IMR-90 (cell line): Measurements from ENCODE around the gene PON2. TPM values are rescaled to one million over a fixed set of nuclear protein-coding genes. Genes with fewer than 3 reads are reported as not detected.

Experiments used
- ATAC-seq: fragments of 200-7000 bp; cut with Tn5 transposase; 2 replicates; pipeline ENCODE4 v1.9.1; 2020; ENCODE audit warnings: low read depth, mild to moderate bottlenecking, moderate library complexity
- BruUV-seq: library from RNA; stranded (reverse); fragments of 400-500 nt; replicated peaks from 2 replicates; lab custom pipeline; 2021; lab: Mats Ljungman, UMichigan
- CTCF ChIA-PET: fragments of 300-600 bp; formaldehyde crosslinking; extraction: SDS; loops from one replicate; lab custom pipeline; 2021; ENCODE audit warnings: antibody characterized with exemption; lab: Yijun Ruan, JAX
- POLR2A ChIA-PET: fragments of 300-600 bp; sonication (Branson Sonifier 250); formaldehyde crosslinking; loops from one replicate; lab custom pipeline; 2022; ENCODE audit warnings: antibody characterized with exemption; ENCODE audit not compliant: unreplicated experiment; lab: Charles Lee
- DNase-seq: peaks from one replicate; pipeline ENCODE4 v3.0.0; 2013
- H2AFZ ChIP-seq: replicated peaks from 2 replicates; pipeline ENCODE3; 2013; ENCODE audit warnings: low read length, mild to moderate bottlenecking; ENCODE audit not compliant: poor library complexity
- H2AK5ac ChIP-seq: 2 replicates; pipeline ENCODE4 v1.6.1; 2013; ENCODE audit warnings: low read depth, low read length, inconsistent platforms
- H2AK9ac ChIP-seq: replicated peaks from 2 replicates; pipeline ENCODE3; 2013; ENCODE audit warnings: mild to moderate bottlenecking, low read depth, low read length, moderate library complexity; ENCODE audit not compliant: poor library complexity
- H2BK120ac ChIP-seq: 2 replicates; pipeline ENCODE4 v1.6.1; 2013; ENCODE audit warnings: low read depth, low read length, inconsistent platforms
- H2BK15ac ChIP-seq: 3 replicates; pipeline ENCODE4 v1.6.1; 2013; ENCODE audit warnings: low read depth, low read length, inconsistent platforms
- H2BK20ac ChIP-seq: 2 replicates; pipeline ENCODE4 v1.6.1; 2013; ENCODE audit warnings: low read depth, mild to moderate bottlenecking, inconsistent platforms, low read length, moderate library complexity
- H2BK5ac ChIP-seq: 2 replicates; pipeline ENCODE4 v1.6.1; 2013; ENCODE audit warnings: mild to moderate bottlenecking, low read depth, low read length, inconsistent platforms; ENCODE audit not compliant: poor library complexity, severe bottlenecking
- H3K14ac ChIP-seq: replicated peaks from 2 replicates; pipeline ENCODE4 v1.6.1; 2013; ENCODE audit warnings: low read depth, low read length, inconsistent platforms
- H3K18ac ChIP-seq: 2 replicates; pipeline ENCODE4 v1.6.1; 2013; ENCODE audit warnings: low read depth, low read length, control low read depth
- H3K23ac ChIP-seq: 2 replicates; pipeline ENCODE4 v1.6.1; 2013; ENCODE audit warnings: low read depth, low read length, inconsistent platforms
- H3K27ac ChIP-seq: 2 replicates; pipeline ENCODE4 v1.5.1; 2013; ENCODE audit warnings: mild to moderate bottlenecking, control low read depth, low read length; ENCODE audit not compliant: insufficient read depth
- H3K27me3 ChIP-seq: 2 replicates; pipeline ENCODE4 v1.6.1; 2013; ENCODE audit warnings: low read length; ENCODE audit not compliant: control insufficient read depth, insufficient read depth
- H3K36me3 ChIP-seq: 2 replicates; pipeline ENCODE4 v1.6.1; 2013; ENCODE audit warnings: low read length, mixed read lengths; ENCODE audit not compliant: control insufficient read depth, insufficient read depth
- H3K4ac ChIP-seq: 2 replicates; pipeline ENCODE4 v1.6.1; 2013; ENCODE audit warnings: low read depth, low read length, inconsistent platforms
- H3K4me1 ChIP-seq: 2 replicates; pipeline ENCODE4 v1.6.1; 2013; ENCODE audit warnings: low read length, mixed read lengths; ENCODE audit not compliant: control insufficient read depth, insufficient read depth
- H3K4me2 ChIP-seq: 2 replicates; pipeline ENCODE4 v1.6.1; 2013; ENCODE audit warnings: low read depth, mild to moderate bottlenecking, control low read depth, low read length, moderate library complexity
- H3K4me3 ChIP-seq: 2 replicates; pipeline ENCODE4 v1.5.1; 2013; ENCODE audit warnings: low read depth, mild to moderate bottlenecking, control low read depth, low read length, moderate library complexity; ENCODE audit not compliant: insufficient read depth
- H3K56ac ChIP-seq: 2 replicates; pipeline ENCODE4 v1.6.1; 2013; ENCODE audit warnings: low read length, inconsistent platforms; ENCODE audit not compliant: insufficient read depth; ENCODE audit errors: extremely low read depth
- H3K79me1 ChIP-seq, 2 experiments: 2 replicates each; pipeline ENCODE4 v1.6.1; 2013; ENCODE audit warnings: low read length in 2 of 2, inconsistent platforms in 1 of 2, low read depth in 1 of 2
- H3K9ac ChIP-seq: 2 replicates; pipeline ENCODE4 v1.6.1; 2013; ENCODE audit warnings: low read depth, low read length, control low read depth
- H3K9me1 ChIP-seq: 2 replicates; pipeline ENCODE4 v1.6.1; 2013; ENCODE audit warnings: low read length, inconsistent platforms; ENCODE audit not compliant: insufficient read depth
- H3K9me3 ChIP-seq: 2 replicates; pipeline ENCODE4 v1.6.1; 2013; ENCODE audit warnings: low read length; ENCODE audit not compliant: control insufficient read depth, insufficient read depth
- H4K20me1 ChIP-seq: 2 replicates; pipeline ENCODE4 v1.6.1; 2013; ENCODE audit warnings: low read length, inconsistent platforms; ENCODE audit not compliant: insufficient read depth
- H4K5ac ChIP-seq: 2 replicates; pipeline ENCODE4 v1.6.1; 2013; ENCODE audit warnings: mild to moderate bottlenecking, low read depth, low read length, control low read depth
- H4K8ac ChIP-seq, 2 experiments: 2 replicates each; pipeline ENCODE4 v1.6.1; 2013; ENCODE audit warnings: low read depth in 2 of 2, low read length in 2 of 2, control low read depth in 1 of 2, inconsistent platforms in 1 of 2
- H4K91ac ChIP-seq: 2 replicates; pipeline ENCODE4 v1.6.1; 2013; ENCODE audit warnings: low read depth, low read length, inconsistent platforms; ENCODE audit not compliant: insufficient read depth
- BHLHE40 ChIP-seq: fragments of 150-350 bp; IDR thresholded peaks from 2 replicates; pipeline ENCODE4 v1.6.1; 2016; ENCODE audit warnings: mild to moderate bottlenecking, low read depth, low read length
- MXI1 ChIP-seq: IDR thresholded peaks from 2 replicates; pipeline ENCODE4 v1.6.1; 2012; ENCODE audit warnings: low read depth, mild to moderate bottlenecking, low read length, moderate library complexity, borderline replicate concordance
- WGBS, 2 experiments: methylation state at CpG; one replicate each; pipeline versions ENCODE4 v1.1.5 to v1.1.7; 2013; ENCODE audit warnings: missing lambda C conversion rate in 2 of 2; ENCODE audit not compliant: insufficient read length in 1 of 2; ENCODE audit errors: extremely low coverage in 2 of 2; 5-methylcytosine and 5-hydroxymethylcytosine counted together
- dilution Hi-C: fragments of 300-500 bp; cut with HindIII; formaldehyde crosslinking; loops from one replicate; pipeline ENCODE4 v1.14.3; 2018; ENCODE audit warnings: low sequenced_read_pairs; ENCODE audit not compliant: unreplicated experiment
- in situ Hi-C: fragments of 300-500 bp; cut with MboI; formaldehyde crosslinking; loops from 3 replicates; pipeline ENCODE4 v1.14.3; 2019; ENCODE audit warnings: low sequenced_read_pairs, inconsistent platforms, mixed read lengths
- intact Hi-C: fragments of 100-400 bp; cut with micrococcal nuclease; formaldehyde crosslinking; loops from 2 replicates; pipeline ENCODE4 v1.10.0; 2022
- polyA plus RNA-seq, 3 experiments: library from polyadenylated mRNA; depleted of rRNA; stranded (reverse); fragments of >200 nt; gene quantifications; 2 replicates each; pipeline ENCODE4 v1.2.3, GENCODE V29; 2012; ENCODE audit warnings: low replicate concordance in 1 of 3
- total RNA-seq: library from RNA; depleted of rRNA; stranded (reverse); fragments of >200 nt; gene quantifications from 2 replicates; pipeline ENCODE4 v1.2.3, GENCODE V29; 2012
- TF ChIP-seq, protein P1 (sequence below): conservative IDR thresholded peaks from 2 replicates; pipeline ENCODE4 v1.5.1; 2012; ENCODE audit warnings: mild to moderate bottlenecking, low read depth, low read length, improper control_type of control experiment
- TF ChIP-seq, protein P2 (sequence below): fragments of 150-350 bp; IDR thresholded peaks from 2 replicates; pipeline ENCODE4 v1.6.1; 2017; ENCODE audit warnings: mild to moderate bottlenecking, antibody characterized with exemption, low read length, low read depth

PON2 gene
- total and polyA plus RNA-seq, 2 of the 4 experiments (the other 2 are of a cell fraction): 36.2 to 65.7 TPM

DNA sequence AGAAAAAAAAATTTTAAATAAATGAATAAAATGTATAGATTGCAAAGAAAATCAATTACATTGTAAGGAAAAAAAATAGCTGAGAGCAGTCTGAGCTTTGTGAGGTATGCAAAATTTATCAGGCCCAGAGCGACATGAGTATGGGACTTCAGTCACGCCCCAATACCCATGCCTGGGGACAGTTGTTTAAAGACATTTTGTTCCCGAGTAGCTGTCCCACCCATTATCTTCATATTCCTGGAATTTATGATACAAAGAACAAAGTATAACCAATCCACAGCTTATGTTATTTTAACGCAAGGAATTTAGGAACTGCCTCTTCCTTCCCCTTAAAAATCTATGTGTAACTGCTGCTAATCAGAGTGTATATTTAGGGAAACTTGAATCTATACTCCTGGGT is 1.6 kb upstream of the PON2 start:
- Histone ChIP-seq H3K4ac (no peak overlapping the region), H3K36me3 (no peaks in the 10 kb centered on the region; the same call in none of the 2 replicates), H4K91ac (no peak overlapping the region), H4K20me1 (no peaks in the 10 kb centered on the region), H3K9me1 (peaks cover 5% of the 10 kb centered on the region), H2AK5ac (no peak overlapping the region), H3K14ac (no peak overlapping the region), H3K79me1 (peaks cover 22 to 24% of the 10 kb centered on the region in 2 experiments), H2AK9ac (no peak overlapping the region), H3K27me3 (no peaks in the 10 kb centered on the region), H3K4me1 (peaks cover 5% of the 10 kb centered on the region), H3K4me2 (no peak overlapping the region), H2AFZ (no peak overlapping the region), H2BK5ac (no peak overlapping the region), H3K23ac (no peak overlapping the region), H2BK120ac (no peak overlapping the region), H4K8ac (no peak overlapping the region), H2BK20ac (no peak overlapping the region), H3K56ac (no peak overlapping the region), H3K4me3 (no peak overlapping the region), H3K9me3 (no peaks in the 10 kb centered on the region), H3K9ac (no peak overlapping the region), H3K27ac (no peak overlapping the region), H4K5ac (no peak overlapping the region), H3K18ac (no peak overlapping the region), H2BK15ac (no peak overlapping the region)
- CTCF ChIA-PET: interaction anchor here (1.3 kb wide), 1 partner anchor 26 kb away, joined by 3 read pairs; no protein-coding TSS in a partner anchor
- intact Hi-C loops (no loop called here), in situ Hi-C loops (no loop called here), dilution Hi-C loops (no loop called here)
- BruUV-seq: no TSS peak
- TF ChIP-seq, protein P1, sequence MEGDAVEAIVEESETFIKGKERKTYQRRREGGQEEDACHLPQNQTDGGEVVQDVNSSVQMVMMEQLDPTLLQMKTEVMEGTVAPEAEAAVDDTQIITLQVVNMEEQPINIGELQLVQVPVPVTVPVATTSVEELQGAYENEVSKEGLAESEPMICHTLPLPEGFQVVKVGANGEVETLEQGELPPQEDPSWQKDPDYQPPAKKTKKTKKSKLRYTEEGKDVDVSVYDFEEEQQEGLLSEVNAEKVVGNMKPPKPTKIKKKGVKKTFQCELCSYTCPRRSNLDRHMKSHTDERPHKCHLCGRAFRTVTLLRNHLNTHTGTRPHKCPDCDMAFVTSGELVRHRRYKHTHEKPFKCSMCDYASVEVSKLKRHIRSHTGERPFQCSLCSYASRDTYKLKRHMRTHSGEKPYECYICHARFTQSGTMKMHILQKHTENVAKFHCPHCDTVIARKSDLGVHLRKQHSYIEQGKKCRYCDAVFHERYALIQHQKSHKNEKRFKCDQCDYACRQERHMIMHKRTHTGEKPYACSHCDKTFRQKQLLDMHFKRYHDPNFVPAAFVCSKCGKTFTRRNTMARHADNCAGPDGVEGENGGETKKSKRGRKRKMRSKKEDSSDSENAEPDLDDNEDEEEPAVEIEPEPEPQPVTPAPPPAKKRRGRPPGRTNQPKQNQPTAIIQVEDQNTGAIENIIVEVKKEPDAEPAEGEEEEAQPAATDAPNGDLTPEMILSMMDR: no peak
- TF ChIP-seq BHLHE40: no peak
- TF ChIP-seq, protein P2, sequence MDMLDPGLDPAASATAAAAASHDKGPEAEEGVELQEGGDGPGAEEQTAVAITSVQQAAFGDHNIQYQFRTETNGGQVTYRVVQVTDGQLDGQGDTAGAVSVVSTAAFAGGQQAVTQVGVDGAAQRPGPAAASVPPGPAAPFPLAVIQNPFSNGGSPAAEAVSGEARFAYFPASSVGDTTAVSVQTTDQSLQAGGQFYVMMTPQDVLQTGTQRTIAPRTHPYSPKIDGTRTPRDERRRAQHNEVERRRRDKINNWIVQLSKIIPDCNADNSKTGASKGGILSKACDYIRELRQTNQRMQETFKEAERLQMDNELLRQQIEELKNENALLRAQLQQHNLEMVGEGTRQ: no peak
- TF ChIP-seq MXI1: no peak
- POLR2A ChIA-PET: interaction anchor here (0.6 kb wide), 1 partner anchor 541 kb away, joined by 3 read pairs; no protein-coding TSS in a partner anchor
- no CpG with 5 or more reads among the region's 4 CpGs for WGBS, 2 experiments
- ATAC-seq (no peak), DNase-seq (no peak)
